LNCAP (cell line): ENCODE data around the gene DEAF1.

Experiments
- CTCF ChIP-seq: fragments of 450-650 bp; IDR thresholded peaks from 2 replicates; pipeline ENCODE4 v1.5.1; 2017; ENCODE audit warnings: mild to moderate bottlenecking

The DEAF1 gene

GRCh38 chr11:694563-695287 is at the start of gene DEAF1:
Gene DEAF1, minus strand, starts transcription at chr11:695222. Its CDS starts 175 bp downstream, at chr11:695047.
- TF ChIP-seq CTCF: no peak

GRCh38 chr11:742571-743201 is 47.7 kb upstream of the DEAF1 start:
- no peak for TF ChIP-seq CTCF

- no peak for TF ChIP-seq CTCF
Measured at GRCh38 chr11:742156-742546, 47.1 kb upstream of the DEAF1 start.

- TF ChIP-seq CTCF: no peak
Measured at GRCh38 chr11:737366-737765, 42.3 kb upstream of the DEAF1 start.

GRCh38 chr11:733072-733471 is 38.0 kb upstream of the DEAF1 start:
- TF ChIP-seq CTCF: no peak

GRCh38 chr11:729492-730074 is 34.6 kb upstream of the DEAF1 start:
- no peak for TF ChIP-seq CTCF

GRCh38 chr11:728901-729491 is 34.0 kb upstream of the DEAF1 start:
- TF ChIP-seq CTCF: no peak
